GM21576 (cell line): ENCODE results near the gene CLCA4.
"Not testable (repeated sequence)": the region's sequence is repeated elsewhere in the genome, so short reads cannot be mapped to it uniquely, and the experiment has no call there.

Experiments used
- ATAC-seq: cut with Tn5 transposase; IDR thresholded peaks from one replicate; pipeline ENCODE4 v1.9.1; 2021; ENCODE audit warnings: mild to moderate bottlenecking, moderate library complexity; ENCODE audit not compliant: unreplicated experiment

Gene CLCA4

DNA sequence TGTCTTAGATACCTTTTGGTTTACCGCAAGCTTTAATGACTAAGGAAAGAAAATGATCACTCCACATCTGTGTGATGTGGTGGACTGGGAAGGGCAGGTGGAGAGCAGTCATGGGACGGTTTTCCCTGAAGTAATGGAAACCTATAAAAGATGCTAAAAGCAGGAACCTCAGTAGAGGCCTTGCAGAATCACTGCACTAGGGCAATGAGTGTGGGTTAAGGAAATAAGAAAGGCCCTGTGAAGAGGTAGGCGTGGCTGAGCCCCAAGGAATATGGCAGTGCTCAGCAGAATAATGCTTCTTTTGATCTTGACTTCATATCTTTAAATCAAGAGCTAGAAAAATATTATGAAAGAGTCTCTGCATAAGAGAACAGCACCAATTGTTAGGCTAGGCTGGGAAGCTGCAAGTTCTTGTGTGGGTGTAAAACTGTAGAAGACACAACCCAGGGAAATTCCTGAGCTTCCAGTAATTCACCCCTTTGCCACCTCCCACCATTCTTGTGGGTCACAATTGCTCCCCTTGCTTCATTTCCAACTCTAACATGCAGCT is 49.9 kb downstream of the CLCA4 start:
- ATAC-seq: no peak

DNA sequence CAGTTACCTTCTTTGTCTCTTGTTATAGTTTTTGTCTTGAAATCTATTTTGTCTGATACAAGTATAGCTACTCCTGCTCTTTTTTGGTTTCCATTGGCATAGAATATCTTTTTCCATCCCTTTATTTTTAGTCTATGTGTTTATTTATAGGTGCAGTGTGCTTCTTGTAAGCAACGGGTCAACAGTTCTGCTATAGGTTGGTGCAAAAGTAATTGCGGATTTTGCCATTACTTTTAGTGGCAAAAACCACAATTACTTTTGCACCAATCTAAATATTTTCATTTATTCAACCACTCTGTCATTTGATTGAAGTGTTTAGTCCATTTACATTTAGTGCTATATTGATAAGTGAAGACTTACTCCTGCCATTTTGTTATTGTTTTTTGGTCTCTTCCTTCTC is 59.2 kb downstream of the CLCA4 start:
- not testable (repeated sequence) for ATAC-seq

DNA sequence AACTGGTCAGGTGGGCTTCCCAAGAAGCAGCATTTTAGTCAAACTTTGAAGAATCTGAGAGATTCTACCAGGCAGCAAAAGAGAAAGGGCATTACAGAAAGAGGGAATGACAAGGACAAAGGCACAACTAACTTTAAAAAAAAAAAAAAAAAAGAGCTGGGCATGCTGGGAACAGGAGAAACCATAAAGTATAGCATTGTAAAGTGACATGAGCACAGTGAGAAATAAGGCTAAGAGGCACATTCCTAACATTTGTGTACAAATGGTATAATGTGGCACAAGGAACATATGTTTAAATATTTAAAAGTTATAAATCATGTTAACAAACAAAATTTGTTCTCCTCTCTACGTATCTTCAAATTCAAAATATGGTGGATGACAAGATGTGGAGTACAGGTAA is 69.6 kb downstream of the CLCA4 start:
- ATAC-seq: no peak

DNA sequence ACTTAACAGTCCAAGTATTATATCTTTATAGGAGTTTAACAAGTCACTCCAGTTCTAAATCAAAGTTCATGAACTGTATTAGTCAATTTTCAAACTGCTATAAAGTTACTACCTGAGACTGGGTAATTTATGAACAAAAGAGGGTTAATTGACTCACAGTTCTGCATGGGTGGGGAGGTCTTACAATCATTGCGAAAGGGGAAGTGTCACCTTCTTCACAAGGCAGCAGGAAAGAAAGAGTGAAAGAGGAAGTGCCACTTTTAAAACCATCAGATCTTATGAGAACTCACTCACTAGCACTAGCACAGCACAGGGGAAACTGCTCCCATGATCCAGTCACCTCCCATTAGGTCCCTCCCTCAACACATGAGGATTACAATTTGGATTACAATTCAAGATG is 70.0 kb downstream of the CLCA4 start:
- peak; percentile 100 for ATAC-seq

- no peak for ATAC-seq
Observed at GRCh38 chr1:86618358-86618757, 71.5 kb downstream of the CLCA4 start.

- ATAC-seq: no peak
Observed at GRCh38 chr1:86619313-86619712, 72.4 kb downstream of the CLCA4 start.

GRCh38 chr1:86621286-86621685 is 74.4 kb downstream of the CLCA4 start:
- ATAC-seq: no peak
